ENCODE results near the gene CCN5.

DNA sequence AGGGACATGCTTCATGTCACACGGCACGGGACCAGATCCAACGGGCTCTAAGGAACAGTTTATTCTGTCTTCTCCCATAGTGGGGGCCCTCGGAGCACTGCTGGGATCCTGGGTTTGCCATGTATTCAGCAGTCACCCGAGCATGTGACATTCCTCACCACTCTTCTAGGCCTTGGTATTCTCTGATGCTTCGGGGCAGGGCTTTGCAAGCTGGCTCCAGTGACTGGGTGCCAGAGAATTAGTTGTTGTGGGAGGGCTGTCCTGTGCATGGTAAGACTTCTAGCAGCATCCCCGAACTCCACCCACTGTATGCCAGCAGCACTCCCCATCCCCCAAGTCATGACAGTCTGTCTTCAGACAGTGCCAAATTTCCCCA lies 5.4 kb downstream of the CCN5 start:
- TF ChIP-seq, protein P1, sequence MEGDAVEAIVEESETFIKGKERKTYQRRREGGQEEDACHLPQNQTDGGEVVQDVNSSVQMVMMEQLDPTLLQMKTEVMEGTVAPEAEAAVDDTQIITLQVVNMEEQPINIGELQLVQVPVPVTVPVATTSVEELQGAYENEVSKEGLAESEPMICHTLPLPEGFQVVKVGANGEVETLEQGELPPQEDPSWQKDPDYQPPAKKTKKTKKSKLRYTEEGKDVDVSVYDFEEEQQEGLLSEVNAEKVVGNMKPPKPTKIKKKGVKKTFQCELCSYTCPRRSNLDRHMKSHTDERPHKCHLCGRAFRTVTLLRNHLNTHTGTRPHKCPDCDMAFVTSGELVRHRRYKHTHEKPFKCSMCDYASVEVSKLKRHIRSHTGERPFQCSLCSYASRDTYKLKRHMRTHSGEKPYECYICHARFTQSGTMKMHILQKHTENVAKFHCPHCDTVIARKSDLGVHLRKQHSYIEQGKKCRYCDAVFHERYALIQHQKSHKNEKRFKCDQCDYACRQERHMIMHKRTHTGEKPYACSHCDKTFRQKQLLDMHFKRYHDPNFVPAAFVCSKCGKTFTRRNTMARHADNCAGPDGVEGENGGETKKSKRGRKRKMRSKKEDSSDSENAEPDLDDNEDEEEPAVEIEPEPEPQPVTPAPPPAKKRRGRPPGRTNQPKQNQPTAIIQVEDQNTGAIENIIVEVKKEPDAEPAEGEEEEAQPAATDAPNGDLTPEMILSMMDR (IDR thresholded peaks at IDR 0.05) = no peak
- no peak for TF ChIP-seq POLR2A (IDR thresholded peaks at IDR 0.05)

Measured in breast epithelium (tissue), 3 donors.